Upper lobe of left lung (tissue), 4 donors: ENCODE measurements around the gene FAM13B.

Source experiments
- EP300 ChIP-seq, 4 donors: sonication (generic); formaldehyde crosslinking; IDR thresholded peaks; one replicate each; pipeline ENCODE4 v1.5.1; 2017; ENCODE audit warnings: antibody characterized with exemption in 4 of 4, control low read depth in 2 of 4
- POLR2A ChIP-seq, 4 donors: fragments of 450-650 bp; IDR thresholded peaks; one replicate each; pipeline ENCODE4 v1.5.1; 2016 to 2017; ENCODE audit warnings: antibody characterized with exemption in 4 of 4, mild to moderate bottlenecking in 2 of 4
- POLR2AphosphoS5 ChIP-seq, 2 donors: sonication (generic); formaldehyde crosslinking; IDR thresholded peaks; one replicate each; pipeline ENCODE4 v1.5.1; 2017; ENCODE audit warnings: antibody characterized with exemption in 2 of 2
- TF ChIP-seq, protein P1 (sequence below), 6 experiments: fragments of 450-650 bp in 4 of 6; fragments of 200-600 bp in 2 of 6; sonication (generic) in 2 of 6; IDR thresholded peaks; one replicate each; pipeline ENCODE4 v1.5.1; 2016 to 2019; ENCODE audit warnings: antibody characterized with exemption in 6 of 6

DNA sequence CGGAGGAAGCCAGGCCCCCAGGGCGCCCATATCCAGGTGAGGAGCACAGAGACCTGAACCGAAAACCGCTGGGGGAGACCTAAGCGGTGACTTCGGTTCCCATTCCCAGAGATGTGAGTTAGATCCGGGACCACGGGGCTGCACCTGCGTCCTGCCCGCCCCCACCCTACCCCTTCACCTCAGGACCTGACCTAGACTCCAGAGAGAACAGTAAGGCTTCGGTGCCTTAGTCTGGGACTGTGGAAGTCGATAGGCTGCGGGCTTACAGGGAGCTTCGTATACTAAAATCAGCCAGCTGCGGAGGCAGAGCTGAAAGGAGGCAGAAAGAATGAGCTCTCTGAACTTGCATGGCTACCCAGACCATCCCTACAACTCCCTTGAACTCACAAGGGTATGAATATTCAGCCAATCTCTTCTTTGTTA, 518 bp upstream of the FAM13B start:
- no peak for TF ChIP-seq POLR2A (IDR thresholded peaks at IDR 0.05)
- no peak for TF ChIP-seq EP300 (IDR thresholded peaks at IDR 0.05)
- TF ChIP-seq, protein P1, sequence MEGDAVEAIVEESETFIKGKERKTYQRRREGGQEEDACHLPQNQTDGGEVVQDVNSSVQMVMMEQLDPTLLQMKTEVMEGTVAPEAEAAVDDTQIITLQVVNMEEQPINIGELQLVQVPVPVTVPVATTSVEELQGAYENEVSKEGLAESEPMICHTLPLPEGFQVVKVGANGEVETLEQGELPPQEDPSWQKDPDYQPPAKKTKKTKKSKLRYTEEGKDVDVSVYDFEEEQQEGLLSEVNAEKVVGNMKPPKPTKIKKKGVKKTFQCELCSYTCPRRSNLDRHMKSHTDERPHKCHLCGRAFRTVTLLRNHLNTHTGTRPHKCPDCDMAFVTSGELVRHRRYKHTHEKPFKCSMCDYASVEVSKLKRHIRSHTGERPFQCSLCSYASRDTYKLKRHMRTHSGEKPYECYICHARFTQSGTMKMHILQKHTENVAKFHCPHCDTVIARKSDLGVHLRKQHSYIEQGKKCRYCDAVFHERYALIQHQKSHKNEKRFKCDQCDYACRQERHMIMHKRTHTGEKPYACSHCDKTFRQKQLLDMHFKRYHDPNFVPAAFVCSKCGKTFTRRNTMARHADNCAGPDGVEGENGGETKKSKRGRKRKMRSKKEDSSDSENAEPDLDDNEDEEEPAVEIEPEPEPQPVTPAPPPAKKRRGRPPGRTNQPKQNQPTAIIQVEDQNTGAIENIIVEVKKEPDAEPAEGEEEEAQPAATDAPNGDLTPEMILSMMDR (IDR thresholded peaks at IDR 0.05): no peak
- no peak for TF ChIP-seq POLR2AphosphoS5 (IDR thresholded peaks at IDR 0.05)
